Erythroblast (primary cell): ENCODE data around the gene OXSR1.

Source experiments
- DNase-seq, 2 experiments: peaks; one replicate each; lab custom pipeline; 2025; lab: John Stamatoyannopoulos, UW
- GATA1 ChIP-seq: IDR thresholded peaks from 2 replicates; pipeline ENCODE4 v1.6.1; 2011; ENCODE audit warnings: low read depth, mild to moderate bottlenecking, control low read depth, low read length, moderate library complexity
- POLR2A ChIP-seq: IDR thresholded peaks from 2 replicates; pipeline ENCODE4 v1.6.1; 2011; ENCODE audit warnings: mild to moderate bottlenecking, low read length

OXSR1 gene

DNA sequence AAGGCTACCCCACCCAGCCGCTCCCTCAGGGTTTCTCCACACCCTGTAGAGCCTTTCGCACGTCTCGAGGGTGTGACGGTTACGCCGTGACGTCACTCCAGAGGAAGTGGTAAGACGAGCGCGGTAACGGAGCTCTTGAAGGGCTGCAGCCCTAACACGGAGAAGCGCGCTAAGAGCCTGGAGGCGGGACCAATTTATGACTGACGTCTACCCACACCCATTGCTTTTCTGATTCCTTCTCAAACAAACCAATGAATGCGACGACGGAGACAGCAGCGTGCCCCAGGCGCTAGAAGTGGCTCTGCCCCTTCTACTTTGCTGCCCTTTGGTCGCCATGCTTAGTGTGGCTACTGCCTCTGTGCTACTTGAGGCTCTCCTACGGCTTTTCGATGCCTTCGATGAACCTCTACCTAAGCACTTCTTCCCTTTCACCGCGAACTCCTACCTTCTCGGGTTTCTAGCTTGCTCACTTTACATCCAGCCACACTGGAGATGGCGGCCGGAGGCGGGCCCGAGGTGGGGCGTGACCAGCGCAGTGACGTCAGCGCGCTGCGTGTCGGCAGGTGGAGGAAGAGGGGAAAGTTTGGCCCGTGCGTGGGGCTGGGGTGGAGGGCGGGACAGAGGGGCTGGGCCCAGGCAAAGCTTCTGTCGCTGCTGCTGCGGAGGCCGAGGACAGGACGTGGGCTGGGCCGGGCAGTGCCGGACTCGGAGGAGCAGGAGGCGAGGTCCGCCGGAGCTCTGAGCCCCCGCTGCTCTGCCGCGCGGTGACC lies at the start of gene OXSR1:
Gene OXSR1, plus strand, starts transcription at position 586 of the 770 bp plus-strand sequence. CDS start 340 bp downstream, outside the sequence.
- peak; percentile 100 for DNase-seq
- TF ChIP-seq POLR2A, result peak; percentile 75
- TF ChIP-seq GATA1, result no peak

DNA sequence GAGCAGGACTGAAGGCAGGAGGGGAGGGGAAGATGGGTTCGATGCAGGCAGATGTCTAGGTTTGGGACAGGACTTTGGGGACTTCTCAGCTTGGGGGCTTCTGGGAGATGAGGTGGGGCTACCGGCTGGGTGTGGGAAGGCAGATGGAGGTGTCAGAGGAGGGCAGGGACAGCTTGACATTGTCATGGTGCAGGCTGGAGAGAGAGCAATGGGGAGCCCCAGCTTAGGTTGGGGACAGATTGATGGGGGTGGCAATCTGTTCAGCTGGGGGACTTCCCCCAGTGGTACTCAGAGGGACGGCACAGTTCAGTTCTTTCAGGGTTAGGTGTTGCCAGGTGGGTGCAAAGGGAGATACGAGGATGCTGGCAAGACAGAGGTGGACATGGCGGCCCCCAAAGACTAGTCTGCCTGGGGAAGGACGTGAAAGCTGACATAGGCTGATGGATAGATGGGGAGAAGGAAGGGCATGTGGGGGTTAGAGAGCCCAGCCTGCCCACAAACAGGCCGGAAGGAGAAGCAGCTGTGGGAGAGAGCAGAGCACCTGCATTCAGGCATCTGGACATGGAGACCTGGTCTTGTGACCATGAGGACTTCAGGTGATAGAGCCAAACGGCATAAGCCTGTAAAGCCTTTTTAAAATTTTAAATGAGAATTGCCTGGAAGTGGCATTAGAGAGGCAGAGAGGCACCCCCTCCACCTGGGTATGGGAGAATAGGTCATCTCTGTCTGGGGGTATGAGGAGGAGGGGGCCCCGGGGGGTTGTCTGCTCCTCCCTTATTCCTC lies 49.5 kb upstream of the OXSR1 start:
- TF ChIP-seq POLR2A (no peak), GATA1 (no peak)

GRCh38 chr3:38116471-38117162 lies 48.7 kb upstream of the OXSR1 start:
- no peak for DNase-seq
- no peak for TF ChIP-seq POLR2A
- TF ChIP-seq GATA1, result no peak

More for the DNA sequence above, 49.5 kb upstream of the OXSR1 start:
- no peak for DNase-seq

DNA sequence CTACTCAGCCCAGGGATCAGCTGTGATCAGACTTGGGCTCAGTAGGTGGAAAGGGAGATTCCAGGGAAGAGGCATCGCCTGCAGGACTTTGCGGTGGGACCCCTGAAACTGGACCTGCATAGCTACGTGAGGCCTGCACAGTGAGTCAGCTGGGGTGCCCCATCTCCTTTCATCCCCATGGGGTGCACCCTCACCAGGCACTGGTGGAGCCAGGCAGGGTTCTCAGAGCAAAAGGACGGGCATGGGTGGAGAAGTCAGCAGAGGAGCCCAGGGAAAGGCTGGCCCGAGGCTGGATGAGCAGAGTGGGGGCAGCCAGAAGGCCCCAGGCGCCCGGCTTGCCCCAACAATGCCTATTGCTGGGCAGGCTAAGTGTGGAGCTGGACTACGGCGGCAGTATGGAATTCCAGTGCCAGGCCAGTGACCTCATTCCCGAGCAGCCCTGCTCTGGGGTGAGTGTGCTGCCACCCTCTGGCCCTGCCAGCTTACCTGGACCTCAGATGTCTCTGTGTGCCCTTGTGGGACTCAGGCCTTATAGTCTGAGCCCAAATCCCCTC lies 48.1 kb upstream of the OXSR1 start:
- no peak for TF ChIP-seq GATA1
- TF ChIP-seq POLR2A, result no peak
- no peak for DNase-seq

DNA sequence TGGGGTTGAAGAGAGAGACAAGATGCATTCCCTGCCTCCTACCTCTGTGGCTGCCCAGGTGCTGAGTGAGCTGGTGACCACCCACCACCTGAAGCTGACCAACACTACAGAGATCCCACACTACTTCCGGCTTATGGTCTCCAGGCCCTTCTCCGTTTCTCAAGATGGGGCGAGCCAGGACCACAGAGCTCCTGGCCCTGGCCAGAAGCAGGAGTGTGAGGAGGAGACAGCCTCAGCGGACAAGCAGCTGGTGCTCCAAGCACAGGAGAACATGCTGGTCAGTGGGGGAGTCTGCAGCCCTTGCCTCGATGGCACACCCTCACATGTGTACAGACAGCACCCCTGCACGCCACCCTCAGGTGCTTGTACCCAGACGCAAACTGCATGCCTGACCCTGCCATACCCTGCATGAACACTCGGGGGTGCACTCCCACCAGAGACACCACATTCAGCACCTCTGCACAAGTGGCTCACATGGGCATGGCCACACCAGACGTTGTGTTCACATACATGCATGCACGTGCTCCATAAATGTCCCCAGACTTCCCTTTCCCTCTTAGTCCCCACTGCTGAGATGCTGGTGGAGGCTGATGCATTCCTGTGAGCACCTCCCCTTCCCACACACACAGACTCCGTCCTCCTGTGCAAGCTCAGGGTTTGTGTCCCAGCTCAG lies 47.5 kb upstream of the OXSR1 start:
- DNase-seq, result peak; percentile 72 to 81
- TF ChIP-seq POLR2A (no peak), GATA1 (no peak)

GRCh38 chr3:38118421-38119247 lies 46.7 kb upstream of the OXSR1 start:
- TF ChIP-seq GATA1 (no peak), POLR2A (no peak)
- no peak for DNase-seq

DNA sequence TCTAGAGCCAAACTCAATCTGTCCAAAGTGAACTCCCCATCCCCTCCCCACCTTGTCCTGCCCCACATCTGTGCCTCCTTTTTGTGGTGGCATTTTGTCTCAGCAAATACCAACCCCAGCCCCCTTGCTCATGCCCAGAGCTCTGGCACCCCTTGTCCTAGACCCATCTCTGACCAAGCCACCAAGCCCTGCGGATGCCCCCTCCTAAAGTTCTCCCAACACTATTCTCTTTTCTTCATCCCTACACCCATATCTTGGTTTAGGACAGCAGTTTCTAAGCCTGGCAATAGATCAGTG lies 46.1 kb upstream of the OXSR1 start:
- TF ChIP-seq GATA1 (no peak), POLR2A (no peak)
- no peak for DNase-seq

DNA sequence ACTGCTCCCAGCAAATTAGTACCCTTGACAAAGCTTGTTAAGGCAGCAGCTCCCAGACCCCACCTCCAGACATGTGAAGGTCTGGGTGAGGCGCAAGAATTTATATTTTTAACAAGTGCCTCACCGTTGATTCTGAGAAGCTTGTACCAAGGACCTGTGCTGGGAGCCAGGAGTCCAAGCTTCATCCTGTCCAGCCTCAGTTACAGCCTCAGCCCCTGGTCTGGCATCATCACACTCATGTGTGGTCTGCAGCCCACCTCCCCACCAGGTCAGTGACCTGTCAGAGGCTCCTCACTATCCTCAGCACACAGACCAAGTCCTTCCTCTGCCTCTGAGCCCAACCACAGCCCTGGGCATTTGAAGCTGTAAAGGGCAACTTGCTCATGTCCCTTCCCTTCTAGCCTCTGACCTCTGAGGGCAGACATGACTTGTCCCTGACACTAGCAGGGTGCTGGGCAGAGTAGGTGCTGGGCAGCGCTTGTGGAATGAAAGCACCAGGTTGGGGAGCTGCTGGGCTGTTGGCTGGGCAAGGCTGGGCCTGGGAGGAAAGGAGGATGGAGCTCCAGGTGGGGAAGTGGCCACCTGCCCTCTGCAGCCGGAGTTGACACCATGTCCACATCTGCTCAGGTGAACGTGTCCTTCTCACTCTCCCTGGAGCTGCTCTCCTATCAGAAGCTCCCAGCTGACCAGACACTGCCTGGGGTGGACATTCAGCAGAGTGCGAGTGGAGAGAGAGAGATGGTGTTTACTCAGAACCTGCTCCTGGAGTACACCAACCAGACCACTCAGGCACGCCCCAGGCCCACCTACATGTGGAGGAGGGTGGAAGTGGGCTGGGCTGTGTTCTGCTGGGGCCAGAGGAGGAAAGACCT lies 45.3 kb upstream of the OXSR1 start:
- TF ChIP-seq POLR2A, result no peak
- TF ChIP-seq GATA1, result no peak
- DNase-seq, result no peak

DNA sequence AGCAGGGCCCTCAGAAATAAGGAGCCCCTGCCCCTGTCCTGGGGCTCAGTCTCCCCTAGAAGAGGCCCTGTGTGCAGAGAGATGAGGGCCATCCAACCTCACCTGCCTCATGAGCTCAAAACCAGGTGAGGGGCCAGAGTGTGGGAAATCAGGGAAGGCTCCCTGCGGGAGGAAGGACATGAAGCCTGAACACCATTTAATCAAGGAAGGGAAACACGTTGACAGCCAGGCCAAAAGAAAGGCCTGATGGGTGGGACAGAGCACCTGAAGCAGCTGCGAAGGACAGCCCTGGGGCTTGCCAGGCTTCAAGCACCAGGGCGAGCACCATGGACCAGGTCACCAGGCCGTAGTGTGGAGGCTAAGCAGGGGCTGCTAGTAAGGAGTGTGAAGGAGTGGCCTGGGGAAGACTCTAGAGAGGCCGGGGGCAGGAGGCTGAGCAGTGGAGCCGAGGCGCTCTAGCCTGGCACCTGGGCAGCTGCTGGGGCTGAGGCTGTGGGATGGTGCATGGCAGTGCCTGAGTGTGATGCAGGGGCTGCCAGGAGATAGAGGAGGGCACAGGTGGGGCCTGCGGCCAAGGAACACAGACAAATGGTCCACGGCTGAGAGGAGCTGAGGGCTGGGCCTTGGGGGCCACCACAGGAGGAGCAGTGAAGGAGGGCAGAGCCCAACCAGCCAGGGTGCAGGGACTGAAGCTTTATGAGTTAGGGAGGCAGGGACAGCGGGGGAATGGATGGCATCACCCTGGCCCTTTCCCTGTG lies 44.5 kb upstream of the OXSR1 start:
- no peak for DNase-seq
- TF ChIP-seq POLR2A (no peak), GATA1 (no peak)

GRCh38 chr3:38121451-38121831 lies 43.9 kb upstream of the OXSR1 start:
- DNase-seq, result no peak
- TF ChIP-seq GATA1 (no peak), POLR2A (no peak)
